Measurements from ENCODE around the gene RPRM. TPM values are rescaled to one million over a fixed set of nuclear protein-coding genes. Genes with fewer than 3 reads are reported as not detected.

RPRM gene
- total RNA-seq, 1 donor from 2014 or later = 0.26 TPM

GRCh38 chr2:153499439-153499838 lies 20.9 kb upstream of the RPRM start:
- H3K27ac ChIP-seq = no peak overlapping the region
- H3K27me3 ChIP-seq = no peaks in the 10 kb centered on the region
- DNase-seq = no peak
- no peak overlapping the region for H3K4me3 ChIP-seq
- intact Hi-C loops (cut with DNase I) = no loop called here
- no peaks in the 10 kb centered on the region for H3K9me3 ChIP-seq
- H3K4me1 ChIP-seq = no peaks in the 10 kb centered on the region
- no peak for TF ChIP-seq CTCF (IDR thresholded peaks at IDR 0.05)
- ATAC-seq = no peak
- H3K36me3 ChIP-seq = no peaks in the 10 kb centered on the region

- H3K36me3 ChIP-seq = no peaks in the 10 kb centered on the region
- H3K9me3 ChIP-seq = no peaks in the 10 kb centered on the region
- H3K27me3 ChIP-seq = no peaks in the 10 kb centered on the region
- ATAC-seq (peak; percentile 37), DNase-seq (no peak)
- H3K27ac ChIP-seq = no peak overlapping the region
- no peaks in the 10 kb centered on the region for H3K4me1 ChIP-seq
- intact Hi-C loops (cut with DNase I) = no loop called here
- no peak overlapping the region for H3K4me3 ChIP-seq
- no peak for TF ChIP-seq CTCF (IDR thresholded peaks at IDR 0.05)
Observed at GRCh38 chr2:153497938-153498629, 19.5 kb upstream of the RPRM start.

GRCh38 chr2:153495725-153496124 lies 17.2 kb upstream of the RPRM start:
- no peaks in the 10 kb centered on the region for H3K36me3 ChIP-seq
- ATAC-seq (peak; percentile 41), DNase-seq (no peak)
- H3K4me1 ChIP-seq = no peaks in the 10 kb centered on the region
- no peaks in the 10 kb centered on the region for H3K27me3 ChIP-seq
- H3K9me3 ChIP-seq = no peaks in the 10 kb centered on the region
- no peak overlapping the region for H3K4me3 ChIP-seq
- no peak overlapping the region for H3K27ac ChIP-seq
- TF ChIP-seq CTCF (IDR thresholded peaks at IDR 0.05) = no peak
- intact Hi-C loops (cut with DNase I) = no loop called here

DNA sequence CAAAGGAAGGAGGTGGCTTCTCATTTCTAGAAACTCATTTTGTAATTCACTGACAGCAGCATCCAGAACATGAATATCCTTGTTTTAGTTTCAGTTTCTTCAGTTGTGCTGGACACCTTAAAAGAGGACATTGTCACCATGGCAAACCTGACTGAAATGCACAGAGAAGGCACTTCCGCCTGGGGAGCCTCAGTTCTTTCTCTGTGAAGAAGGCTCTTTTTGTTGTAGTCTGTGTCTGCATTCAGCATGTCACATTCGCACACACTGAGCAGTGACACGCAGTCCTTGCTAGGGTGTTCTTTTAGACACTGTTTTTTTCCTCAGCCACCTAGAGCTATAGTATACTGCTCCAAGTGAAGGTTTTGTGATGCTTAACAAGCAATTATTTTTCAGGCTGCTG lies 9.5 kb upstream of the RPRM start:
- Histone ChIP-seq H3K4me1 (no peaks in the 10 kb centered on the region), H3K27ac (no peak overlapping the region), H3K27me3 (peaks cover 6% of the 10 kb centered on the region), H3K36me3 (no peaks in the 10 kb centered on the region), H3K9me3 (no peaks in the 10 kb centered on the region), H3K4me3 (no peak overlapping the region)
- TF ChIP-seq CTCF (IDR thresholded peaks at IDR 0.05) = no peak
- DNase-seq (no peak), ATAC-seq (no peak)
- intact Hi-C loops (cut with DNase I) = no loop called here

DNA sequence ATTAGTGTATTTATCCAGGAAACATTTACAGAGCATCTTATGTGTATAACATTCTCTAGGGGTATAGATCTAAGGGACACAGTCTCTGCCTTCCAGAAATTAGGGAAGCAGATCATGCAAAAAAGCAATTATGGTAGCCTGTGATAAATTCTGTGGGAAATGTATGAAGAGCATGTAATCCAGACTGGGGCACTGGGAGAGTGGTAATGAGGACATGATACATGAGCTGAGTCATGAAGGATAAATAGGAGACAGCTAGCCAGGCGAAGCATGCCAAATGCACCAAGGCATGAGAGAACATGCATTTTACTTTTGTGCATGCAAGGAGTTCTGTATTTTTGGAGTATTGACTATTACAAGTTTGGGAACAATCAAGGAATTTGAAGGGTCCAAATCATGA lies 8.9 kb upstream of the RPRM start:
- no peak for ATAC-seq
- H3K36me3 ChIP-seq = no peaks in the 10 kb centered on the region
- intact Hi-C loops (cut with DNase I) = no loop called here
- no peak overlapping the region for H3K4me3 ChIP-seq
- no peak overlapping the region for H3K27ac ChIP-seq
- H3K9me3 ChIP-seq = no peaks in the 10 kb centered on the region
- TF ChIP-seq CTCF (IDR thresholded peaks at IDR 0.05) = no peak
- no peak for DNase-seq
- peaks cover 7% of the 10 kb centered on the region for H3K27me3 ChIP-seq
- H3K4me1 ChIP-seq = no peaks in the 10 kb centered on the region

GRCh38 chr2:153479573-153479972 lies 1.0 kb upstream of the RPRM start:
- H3K4me1 ChIP-seq = peaks cover 20% of the 10 kb centered on the region
- intact Hi-C loops (cut with DNase I) = no loop called here

More at GRCh38 chr2:153479573-153479972, 1.0 kb upstream of the RPRM start:
- no peaks in the 10 kb centered on the region for H3K9me3 ChIP-seq
- H3K36me3 ChIP-seq = no peaks in the 10 kb centered on the region
- peaks cover 54% of the 10 kb centered on the region for H3K27me3 ChIP-seq
- no peak overlapping the region for H3K4me3 ChIP-seq
- ATAC-seq (no peak), DNase-seq (no peak)
- H3K27ac ChIP-seq = no peak overlapping the region
- TF ChIP-seq CTCF (IDR thresholded peaks at IDR 0.05) = no peak
